Epithelial cell of esophagus (primary cell): ENCODE results near the gene PTPRS.
A peak's percentile ranks its signal among the peaks of the same experiment; 100 is the strongest.

Source experiments
- DNase-seq: peaks from one replicate; pipeline ENCODE4 v3.0.0; 2010; ENCODE audit warnings: low read depth
- H3K4me3 ChIP-seq: 2 replicates; pipeline ENCODE4 v1.5.1; 2011; ENCODE audit warnings: mild to moderate bottlenecking, low read length, control low read depth
- CTCF ChIP-seq: IDR thresholded peaks from 2 replicates; pipeline ENCODE4 v1.5.1; 2011; ENCODE audit warnings: low read depth, mild to moderate bottlenecking, low read length, control low read depth, inconsistent platforms; ENCODE audit not compliant: insufficient read depth; ENCODE audit errors: missing control alignments

The PTPRS gene

GRCh38 chr19:5294403-5295160 lies 46.0 kb downstream of the PTPRS start:
- no peak for DNase-seq
- TF ChIP-seq CTCF, result no peak
- no peak overlapping the region for H3K4me3 ChIP-seq

GRCh38 chr19:5293612-5294378 lies 46.8 kb downstream of the PTPRS start:
- peak overlapping the region; percentile 51 for H3K4me3 ChIP-seq
- no peak for TF ChIP-seq CTCF
- no peak for DNase-seq

- H3K4me3 ChIP-seq, result peak overlapping the region; percentile 51
- DNase-seq, result peak; percentile 36
- TF ChIP-seq CTCF, result no peak
These were observed 47.6 kb downstream of the PTPRS start for GRCh38 chr19:5292822-5293611.

GRCh38 chr19:5292453-5292821 lies 48.2 kb downstream of the PTPRS start:
- no peak for TF ChIP-seq CTCF
- peak overlapping the region; percentile 48 for H3K4me3 ChIP-seq
- DNase-seq, result no peak

GRCh38 chr19:5291588-5292193 lies 48.9 kb downstream of the PTPRS start:
- H3K4me3 ChIP-seq, result no peak overlapping the region
- TF ChIP-seq CTCF, result no peak

More at GRCh38 chr19:5291588-5292193, 48.9 kb downstream of the PTPRS start:
- no peak for DNase-seq
